Skeletal muscle satellite cell (primary cell): Measurements from ENCODE around the gene GEN1. TPM values are rescaled to one million over a fixed set of nuclear protein-coding genes. Genes with fewer than 3 reads are reported as not detected.
A peak's percentile ranks its signal among the peaks of the same experiment; 100 is the strongest.

Experiments used
- H3K27me3 ChIP-seq: 2 replicates; pipeline ENCODE4 v1.7.0; 2013; ENCODE audit warnings: low read length; ENCODE audit not compliant: control insufficient read depth, insufficient read depth
- H3K36me3 ChIP-seq: 2 replicates; pipeline ENCODE4 v1.7.0; 2013; ENCODE audit warnings: mild to moderate bottlenecking, control low read depth, low read length; ENCODE audit not compliant: insufficient read depth
- H3K4me1 ChIP-seq: 2 replicates; pipeline ENCODE4 v1.7.0; 2013; ENCODE audit warnings: low read length; ENCODE audit not compliant: control insufficient read depth, insufficient read depth
- H3K4me2 ChIP-seq: 2 replicates; pipeline ENCODE4 v1.7.0; 2013; ENCODE audit warnings: mild to moderate bottlenecking, low read length
- H3K4me3 ChIP-seq: 2 replicates; pipeline ENCODE4 v1.7.0; 2013; ENCODE audit warnings: low read length
- H3K9ac ChIP-seq: 2 replicates; pipeline ENCODE4 v1.7.0; 2013; ENCODE audit warnings: mild to moderate bottlenecking, low read depth, low read length, moderate library complexity
- H3K9me3 ChIP-seq: replicated peaks from 2 replicates; pipeline ENCODE4 v1.7.0; 2013; ENCODE audit warnings: mild to moderate bottlenecking, control low read depth, low read length
- total RNA-seq: library from RNA; depleted of rRNA; stranded (reverse); fragments of >200 nt; gene quantifications from 2 replicates; pipeline ENCODE4 v1.2.3, GENCODE V29; 2012; rRNA removed

GEN1 gene
- 13.8 and 17.2 TPM in 2 replicates for total RNA-seq

GRCh38 chr2:17753803-17754663, at the start of gene GEN1, which contains the start of gene SMC6:
Gene GEN1 (plus strand): TSS chr2:17754138. CDS start chr2:17759944, 5,806 bp downstream.
Gene SMC6 (minus strand): TSS chr2:17753810. CDS start chr2:17745946, 7,864 bp downstream.
- Histone ChIP-seq H3K4me3 (peak within 1 kb of the TSS; percentile 89), H3K36me3 (no peaks in the 10 kb centered on the region), H3K9ac (peak within 1 kb of the TSS; percentile 100), H3K27me3 (no peaks in the 10 kb centered on the region), H3K4me2 (peak within 1 kb of the TSS; percentile 89), H3K9me3 (no peaks in the 10 kb centered on the region), H3K4me1 (peaks cover 42% of the 10 kb centered on the region)

GRCh38 chr2:17706845-17707244, 47.1 kb upstream of the GEN1 start:
- no peaks in the 10 kb centered on the region for H3K9me3 ChIP-seq
- peaks cover 48% of the 10 kb centered on the region for H3K36me3 ChIP-seq
- H3K4me1 ChIP-seq, result no peaks in the 10 kb centered on the region
- H3K4me2 ChIP-seq, result no peak overlapping the region
- H3K4me3 ChIP-seq, result no peak overlapping the region
- H3K27me3 ChIP-seq, result no peaks in the 10 kb centered on the region
- no peak overlapping the region for H3K9ac ChIP-seq

GRCh38 chr2:17708501-17708900, 45.4 kb upstream of the GEN1 start:
- no peaks in the 10 kb centered on the region for H3K27me3 ChIP-seq
- no peak overlapping the region for H3K4me3 ChIP-seq
- H3K4me2 ChIP-seq, result no peak overlapping the region
- no peaks in the 10 kb centered on the region for H3K4me1 ChIP-seq
- peaks cover 50% of the 10 kb centered on the region for H3K36me3 ChIP-seq
- no peaks in the 10 kb centered on the region for H3K9me3 ChIP-seq
- H3K9ac ChIP-seq, result no peak overlapping the region

GRCh38 chr2:17709897-17710296, 44.0 kb upstream of the GEN1 start:
- peaks cover 53% of the 10 kb centered on the region for H3K36me3 ChIP-seq
- H3K4me1 ChIP-seq, result no peaks in the 10 kb centered on the region
- no peak overlapping the region for H3K9ac ChIP-seq
- H3K9me3 ChIP-seq, result no peaks in the 10 kb centered on the region
- H3K27me3 ChIP-seq, result no peaks in the 10 kb centered on the region
- no peak overlapping the region for H3K4me3 ChIP-seq
- H3K4me2 ChIP-seq, result no peak overlapping the region

- Histone ChIP-seq H3K4me1 (no peaks in the 10 kb centered on the region), H3K36me3 (peaks cover 54% of the 10 kb centered on the region), H3K27me3 (no peaks in the 10 kb centered on the region)
These were observed 43.2 kb upstream of the GEN1 start for GRCh38 chr2:17710547-17711248.

GRCh38 chr2:17713291-17713690, 40.6 kb upstream of the GEN1 start:
- no peaks in the 10 kb centered on the region for H3K27me3 ChIP-seq
- H3K36me3 ChIP-seq, result peaks cover 59% of the 10 kb centered on the region
- H3K4me2 ChIP-seq, result no peak overlapping the region
- no peaks in the 10 kb centered on the region for H3K9me3 ChIP-seq
- H3K9ac ChIP-seq, result no peak overlapping the region
- no peaks in the 10 kb centered on the region for H3K4me1 ChIP-seq
- no peak overlapping the region for H3K4me3 ChIP-seq

More at GRCh38 chr2:17710547-17711248, 43.2 kb upstream of the GEN1 start:
- Histone ChIP-seq H3K4me2 (no peak overlapping the region), H3K9ac (no peak overlapping the region), H3K4me3 (no peak overlapping the region), H3K9me3 (no peaks in the 10 kb centered on the region)

GRCh38 chr2:17717666-17718065, 36.3 kb upstream of the GEN1 start:
- no peaks in the 10 kb centered on the region for H3K9me3 ChIP-seq
- H3K4me2 ChIP-seq, result no peak overlapping the region
- no peak overlapping the region for H3K9ac ChIP-seq
- H3K4me1 ChIP-seq, result no peaks in the 10 kb centered on the region
- H3K36me3 ChIP-seq, result peaks cover 62% of the 10 kb centered on the region
- no peak overlapping the region for H3K4me3 ChIP-seq
- no peaks in the 10 kb centered on the region for H3K27me3 ChIP-seq

GRCh38 chr2:17718689-17719088, 35.2 kb upstream of the GEN1 start:
- Histone ChIP-seq H3K4me3 (no peak overlapping the region), H3K9me3 (no peaks in the 10 kb centered on the region), H3K4me1 (no peaks in the 10 kb centered on the region), H3K36me3 (peaks cover 56% of the 10 kb centered on the region), H3K4me2 (no peak overlapping the region), H3K27me3 (no peaks in the 10 kb centered on the region), H3K9ac (no peak overlapping the region)

GRCh38 chr2:17719562-17720371, 34.2 kb upstream of the GEN1 start:
- H3K9me3 ChIP-seq, result no peaks in the 10 kb centered on the region
- H3K4me1 ChIP-seq, result no peaks in the 10 kb centered on the region

GRCh38 chr2:17728210-17728609, 25.7 kb upstream of the GEN1 start:
- Histone ChIP-seq H3K9ac (no peak overlapping the region), H3K4me2 (no peak overlapping the region), H3K27me3 (no peaks in the 10 kb centered on the region), H3K4me3 (no peak overlapping the region), H3K4me1 (no peaks in the 10 kb centered on the region), H3K9me3 (no peaks in the 10 kb centered on the region), H3K36me3 (peaks cover 32% of the 10 kb centered on the region)

More at GRCh38 chr2:17719562-17720371, 34.2 kb upstream of the GEN1 start:
- Histone ChIP-seq H3K27me3 (no peaks in the 10 kb centered on the region), H3K9ac (no peak overlapping the region), H3K4me2 (no peak overlapping the region), H3K4me3 (no peak overlapping the region), H3K36me3 (peaks cover 57% of the 10 kb centered on the region)

- Histone ChIP-seq H3K4me2 (no peak overlapping the region), H3K9me3 (no peaks in the 10 kb centered on the region), H3K4me1 (no peaks in the 10 kb centered on the region), H3K4me3 (no peak overlapping the region), H3K36me3 (peaks cover 32% of the 10 kb centered on the region), H3K27me3 (no peaks in the 10 kb centered on the region), H3K9ac (no peak overlapping the region)
These were observed 24.1 kb upstream of the GEN1 start for GRCh38 chr2:17729880-17730279.
